HG03460 (cell line): Measurements from ENCODE around the gene SLC27A3.

Experiments
- ATAC-seq: cut with Tn5 transposase; IDR thresholded peaks from one replicate; pipeline ENCODE4 v1.9.1; 2021; ENCODE audit not compliant: unreplicated experiment

SLC27A3 gene

DNA sequence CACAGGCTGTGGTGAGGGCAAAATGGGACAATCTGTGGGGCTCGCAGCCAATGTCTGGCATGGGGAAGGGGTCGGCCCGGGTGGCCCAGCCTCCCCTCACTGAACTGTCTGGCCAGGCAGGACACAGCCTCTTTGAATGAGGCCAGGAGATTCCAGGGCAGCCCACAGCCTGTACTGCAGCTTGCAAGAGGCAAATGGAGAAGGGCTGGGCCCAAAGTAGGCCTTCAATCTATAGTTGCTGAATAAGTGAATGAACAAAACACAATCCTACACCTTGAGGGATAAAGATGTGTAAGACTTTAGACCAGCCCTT, 23.2 kb downstream of the SLC27A3 start:
- ATAC-seq = no peak

DNA sequence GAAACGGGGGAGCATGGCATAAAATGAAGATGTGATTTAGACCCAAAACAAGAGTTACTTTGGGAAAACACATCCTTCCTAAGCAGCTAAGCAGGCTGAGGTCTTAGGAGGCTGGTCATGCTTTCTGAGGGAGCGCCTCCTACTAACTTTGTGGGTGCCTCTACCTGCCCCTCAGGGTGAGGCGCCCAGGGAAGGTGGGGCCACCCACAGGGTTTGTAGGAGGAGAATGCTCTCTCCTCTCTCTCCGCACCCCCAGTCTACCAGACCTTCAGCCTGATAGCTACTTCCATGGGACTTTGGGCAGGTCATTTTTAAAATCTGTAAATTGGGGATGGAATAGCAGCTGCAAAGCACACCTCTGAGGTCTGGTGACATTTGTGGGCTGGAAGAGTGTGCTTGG, 23.8 kb downstream of the SLC27A3 start:
- ATAC-seq = no peak

- ATAC-seq = no peak
These were observed 24.6 kb downstream of the SLC27A3 start for GRCh38 chr1:153799566-153800465.

- no peak for ATAC-seq
These were observed 25.3 kb downstream of the SLC27A3 start for GRCh38 chr1:153800516-153800915.

- ATAC-seq = no peak
These were observed 25.9 kb downstream of the SLC27A3 start for GRCh38 chr1:153801028-153801625.

DNA sequence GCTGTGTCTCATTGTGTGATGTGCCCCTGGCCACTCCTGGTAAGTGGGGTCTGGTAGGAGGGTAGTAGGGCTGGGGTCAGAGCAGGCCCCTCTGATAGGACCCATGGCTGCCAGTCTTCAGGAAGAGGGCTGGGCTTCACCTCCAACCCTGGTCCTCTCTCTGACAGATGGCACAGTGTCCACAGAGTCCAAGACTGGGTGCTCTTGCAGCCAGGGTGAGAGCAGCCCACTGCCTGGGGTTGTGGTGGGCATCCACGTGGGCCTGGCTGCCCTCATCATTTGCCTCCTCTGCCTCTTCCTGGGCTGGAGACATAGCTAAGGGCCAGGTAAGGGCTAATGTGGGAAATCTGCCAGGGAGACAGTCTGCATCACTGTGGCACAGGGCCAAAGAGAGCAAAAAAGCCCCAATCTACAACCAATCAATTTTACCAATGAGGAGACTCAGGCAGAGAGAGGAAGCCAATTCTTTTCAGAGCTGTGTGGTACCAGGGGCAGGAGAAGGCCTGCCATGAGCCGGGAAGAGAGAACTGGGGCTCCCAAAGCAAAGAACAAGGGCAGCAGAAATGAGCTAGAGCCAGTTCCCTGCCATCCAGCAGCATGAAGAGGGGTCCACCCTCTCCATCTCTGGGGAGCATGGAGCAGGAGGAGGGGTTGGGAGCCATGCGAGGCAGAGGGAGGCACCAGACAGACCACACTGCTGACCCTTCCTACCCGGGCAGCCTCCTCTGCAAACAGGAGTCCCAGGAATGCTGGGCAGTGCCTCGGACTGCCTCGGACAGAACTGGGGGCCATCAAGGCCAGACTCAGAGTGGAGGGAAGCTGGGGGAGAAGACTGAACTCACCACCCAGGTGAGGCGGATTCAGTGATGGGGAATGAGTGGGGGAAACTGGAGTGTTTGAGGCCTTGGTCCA, 26.8 kb downstream of the SLC27A3 start:
- ATAC-seq = no peak

GRCh38 chr1:153803470-153804056, 28.4 kb downstream of the SLC27A3 start:
- ATAC-seq = no peak

GRCh38 chr1:153804112-153804511, 28.9 kb downstream of the SLC27A3 start:
- ATAC-seq = no peak

DNA sequence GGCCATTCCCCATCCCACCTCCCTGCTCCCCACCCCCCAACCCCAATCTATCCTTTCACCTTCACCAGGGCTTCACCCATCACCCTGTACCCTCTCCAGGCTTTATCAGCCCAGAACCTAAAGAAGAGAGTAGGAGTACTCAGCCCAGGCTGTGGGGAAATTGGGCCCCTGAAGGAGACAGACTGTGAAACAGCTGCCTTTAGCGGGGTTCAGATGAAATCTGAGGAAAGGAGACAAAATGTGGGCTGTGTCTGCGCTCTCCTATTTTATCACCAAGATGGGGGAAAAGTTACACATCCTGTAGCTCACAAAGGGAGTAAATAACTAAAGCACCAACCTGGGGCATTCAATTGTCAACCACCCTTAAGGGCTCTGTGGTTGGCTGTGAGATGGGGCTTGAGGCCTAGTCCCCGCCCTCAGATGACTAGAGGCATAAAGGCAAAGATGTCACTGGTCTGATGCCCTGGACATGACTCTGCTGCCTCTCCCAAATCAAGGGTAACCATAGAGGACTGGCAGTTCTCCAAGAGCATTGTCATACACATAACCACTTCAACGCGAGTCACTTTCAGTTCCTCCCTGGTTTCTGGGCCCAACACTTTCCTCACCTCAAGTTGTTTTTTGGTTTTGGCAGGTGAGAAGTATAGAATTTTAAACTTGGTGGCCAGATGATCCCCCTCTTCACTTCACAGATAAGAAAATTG, 30.0 kb downstream of the SLC27A3 start:
- ATAC-seq = peak; percentile 93

GRCh38 chr1:153805886-153806719, 30.9 kb downstream of the SLC27A3 start:
- peak; percentile 11 for ATAC-seq

GRCh38 chr1:153816283-153816889, 41.2 kb downstream of the SLC27A3 start:
- ATAC-seq = no peak

DNA sequence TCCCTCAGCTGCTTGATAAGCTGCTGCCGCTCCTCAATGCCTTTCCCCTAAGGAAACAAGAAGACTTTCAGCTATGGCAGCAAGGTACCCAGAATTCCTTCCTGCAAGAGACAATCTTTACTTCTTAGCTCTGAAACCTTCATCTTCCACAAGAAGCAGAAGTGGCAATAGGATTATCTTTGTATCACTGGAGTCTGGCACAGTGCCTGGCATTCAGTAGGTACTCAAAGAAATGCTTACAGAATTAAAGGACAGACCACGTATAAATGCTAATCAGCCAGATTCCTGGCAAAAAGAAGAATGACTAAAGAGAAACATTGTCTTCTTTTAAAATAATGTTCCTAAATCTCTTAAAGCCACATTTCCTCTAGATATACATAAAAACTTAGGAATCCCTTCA, 43.7 kb downstream of the SLC27A3 start:
- no peak for ATAC-seq

GRCh38 chr1:153827168-153827964, 52.2 kb downstream of the SLC27A3 start:
- ATAC-seq = no peak
